Measurements from ENCODE around the gene SRSF2. TPM values are rescaled to one million over a fixed set of nuclear protein-coding genes. Genes with fewer than 3 reads are reported as not detected.
A peak's percentile ranks its signal among the peaks of the same experiment; 100 is the strongest.
"Not testable (repeated sequence)": the region's sequence is repeated elsewhere in the genome, so short reads cannot be mapped to it uniquely, and the experiment has no call there.

The SRSF2 gene
- polyA plus RNA-seq, 4 donors = 113 to 233 (median 157) TPM

GRCh38 chr17:76736349-76737081 lies 616 bp downstream of the SRSF2 start:
- Histone ChIP-seq H3K4me3 (ENCODE audit: low read depth in 1 of 3, low read length in 3 of 3) (peak overlapping the region; percentile 91 to 98 (median 96)), H3K4me1 (ENCODE audit: control insufficient read depth in 3 of 3, insufficient read depth in 2 of 3, low read depth in 1 of 3, low read length in 2 of 3) (peaks cover 0 to 17% (median 7%) of the 10 kb centered on the region in 3 donors), H3K9me3 (ENCODE audit: control insufficient read depth in 2 of 2, insufficient read depth in 1 of 2, low read depth in 1 of 2, low read length in 1 of 2) (no peaks in the 10 kb centered on the region), H3K27ac (ENCODE audit: low read depth in 1 of 3, low read length in 2 of 3) (peak overlapping the region; percentile 98 to 100 (median 99)), H3K27me3 (ENCODE audit: control insufficient read depth in 3 of 3, insufficient read depth in 3 of 3, low read length in 3 of 3) (no peaks in the 10 kb centered on the region), H3K36me3 (ENCODE audit: control insufficient read depth in 3 of 3, insufficient read depth in 2 of 3, low read depth in 1 of 3, low read length in 3 of 3) (peaks cover 11 to 20% (median 12%) of the 10 kb centered on the region in 3 donors)
- FAIRE-seq (no peak), DNase-seq (peak; percentile 75 to 91)
- 0 to 1% (median 0%) methylated on average over 97 to 117 of the region's 117 CpGs for WGBS, 3 donors

- Histone ChIP-seq H3K27ac (ENCODE audit: low read depth in 1 of 3, low read length in 2 of 3) (peak overlapping the region; percentile 98 to 100 (median 99)), H3K27me3 (ENCODE audit: control insufficient read depth in 3 of 3, insufficient read depth in 3 of 3, low read length in 3 of 3) (no peaks in the 10 kb centered on the region), H3K36me3 (ENCODE audit: control insufficient read depth in 3 of 3, insufficient read depth in 2 of 3, low read depth in 1 of 3, low read length in 3 of 3) (peaks cover 9 to 18% (median 9%) of the 10 kb centered on the region in 3 donors), H3K4me3 (ENCODE audit: low read depth in 1 of 3, low read length in 3 of 3) (peak overlapping the region; percentile 91 to 98 (median 96)), H3K9me3 (ENCODE audit: control insufficient read depth in 2 of 2, insufficient read depth in 1 of 2, low read depth in 1 of 2, low read length in 1 of 2) (no peaks in the 10 kb centered on the region), H3K4me1 (ENCODE audit: control insufficient read depth in 3 of 3, insufficient read depth in 2 of 3, low read depth in 1 of 3, low read length in 2 of 3) (peaks cover 0 to 17% (median 7%) of the 10 kb centered on the region in 3 donors)
- FAIRE-seq (no peak), DNase-seq (peak; percentile 9 to 24)
- 0 to 2% (median 0%) methylated on average over 20 of the region's 20 CpGs for WGBS, 3 donors
These were observed 1.4 kb downstream of the SRSF2 start for GRCh38 chr17:76735586-76736348.

GRCh38 chr17:76735006-76735405 lies 2.1 kb downstream of the SRSF2 start:
- H3K4me1 ChIP-seq (ENCODE audit: control insufficient read depth in 3 of 3, insufficient read depth in 2 of 3, low read depth in 1 of 3, low read length in 2 of 3) = peaks cover 0 to 14% (median 7%) of the 10 kb centered on the region in 3 donors
- peak overlapping the region in 2 of 3 donors; percentile 16 to 91 for H3K4me3 ChIP-seq (ENCODE audit: low read depth in 1 of 3, low read length in 3 of 3)
- H3K27ac ChIP-seq (ENCODE audit: low read depth in 1 of 3, low read length in 2 of 3) = peak overlapping the region in 2 of 3 donors; percentile 59 to 99

GRCh38 chr17:76734080-76734840 lies 2.9 kb downstream of the SRSF2 start:
- FAIRE-seq (no peak), DNase-seq (peak; percentile 38)
- Histone ChIP-seq H3K9me3 (ENCODE audit: control insufficient read depth in 2 of 2, insufficient read depth in 1 of 2, low read depth in 1 of 2, low read length in 1 of 2) (no peaks in the 10 kb centered on the region), H3K4me3 (ENCODE audit: low read depth in 1 of 3, low read length in 3 of 3) (peak overlapping the region in 2 of 3 donors; percentile 16 to 91), H3K36me3 (ENCODE audit: control insufficient read depth in 3 of 3, insufficient read depth in 2 of 3, low read depth in 1 of 3, low read length in 3 of 3) (peaks cover 9 to 29% (median 12%) of the 10 kb centered on the region in 3 donors), H3K27ac (ENCODE audit: low read depth in 1 of 3, low read length in 2 of 3) (peak overlapping the region in 1 of 3 donors; percentile 99), H3K4me1 (ENCODE audit: control insufficient read depth in 3 of 3, insufficient read depth in 2 of 3, low read depth in 1 of 3, low read length in 2 of 3) (peaks cover 0 to 13% (median 5%) of the 10 kb centered on the region in 3 donors), H3K27me3 (ENCODE audit: control insufficient read depth in 3 of 3, insufficient read depth in 3 of 3, low read length in 3 of 3) (no peaks in the 10 kb centered on the region)
- 7 to 14% (median 7%) methylated on average over 8 of the region's 8 CpGs for WGBS, 3 donors

More at GRCh38 chr17:76735006-76735405, 2.1 kb downstream of the SRSF2 start:
- peaks cover 9 to 24% (median 12%) of the 10 kb centered on the region in 3 donors for H3K36me3 ChIP-seq (ENCODE audit: control insufficient read depth in 3 of 3, insufficient read depth in 2 of 3, low read depth in 1 of 3, low read length in 3 of 3)
- no peaks in the 10 kb centered on the region for H3K9me3 ChIP-seq (ENCODE audit: control insufficient read depth in 2 of 2, insufficient read depth in 1 of 2, low read depth in 1 of 2, low read length in 1 of 2)
- WGBS, 3 donors = 1 to 6% (median 4%) methylated on average over 5 of the region's 5 CpGs
- DNase-seq = peak; percentile 58 to 69
- no peaks in the 10 kb centered on the region for H3K27me3 ChIP-seq (ENCODE audit: control insufficient read depth in 3 of 3, insufficient read depth in 3 of 3, low read length in 3 of 3)
- FAIRE-seq = no peak

GRCh38 chr17:76733618-76733957 lies 3.5 kb downstream of the SRSF2 start:
- FAIRE-seq = no peak
- H3K27me3 ChIP-seq (ENCODE audit: control insufficient read depth in 3 of 3, insufficient read depth in 3 of 3, low read length in 3 of 3) = no peaks in the 10 kb centered on the region
- peaks cover 0 to 6% (median 5%) of the 10 kb centered on the region in 3 donors for H3K4me1 ChIP-seq (ENCODE audit: control insufficient read depth in 3 of 3, insufficient read depth in 2 of 3, low read depth in 1 of 3, low read length in 2 of 3)
- H3K4me3 ChIP-seq (ENCODE audit: low read depth in 1 of 3, low read length in 3 of 3) = peak overlapping the region in 1 of 3 donors; percentile 3
- peaks cover 9 to 29% (median 12%) of the 10 kb centered on the region in 3 donors for H3K36me3 ChIP-seq (ENCODE audit: control insufficient read depth in 3 of 3, insufficient read depth in 2 of 3, low read depth in 1 of 3, low read length in 3 of 3)
- H3K27ac ChIP-seq (ENCODE audit: low read depth in 1 of 3, low read length in 2 of 3) = no peak overlapping the region
- 41 to 63% (median 53%) methylated on average over 1 of the region's 1 CpG for WGBS, 3 donors
- no peaks in the 10 kb centered on the region for H3K9me3 ChIP-seq (ENCODE audit: control insufficient read depth in 2 of 2, insufficient read depth in 1 of 2, low read depth in 1 of 2, low read length in 1 of 2)
- DNase-seq = no peak

GRCh38 chr17:76732734-76733617 lies 4.2 kb downstream of the SRSF2 start:
- no peak overlapping the region for H3K4me3 ChIP-seq (ENCODE audit: low read depth in 1 of 3, low read length in 3 of 3)
- peaks cover 9 to 29% (median 12%) of the 10 kb centered on the region in 3 donors for H3K36me3 ChIP-seq (ENCODE audit: control insufficient read depth in 3 of 3, insufficient read depth in 2 of 3, low read depth in 1 of 3, low read length in 3 of 3)
- no peaks in the 10 kb centered on the region for H3K9me3 ChIP-seq (ENCODE audit: control insufficient read depth in 2 of 2, insufficient read depth in 1 of 2, low read depth in 1 of 2, low read length in 1 of 2)
- FAIRE-seq (no peak), DNase-seq (no peak)
- no peaks in the 10 kb centered on the region for H3K27me3 ChIP-seq (ENCODE audit: control insufficient read depth in 3 of 3, insufficient read depth in 3 of 3, low read length in 3 of 3)
- H3K27ac ChIP-seq (ENCODE audit: low read depth in 1 of 3, low read length in 2 of 3) = no peak overlapping the region
- peaks cover 0 to 5% (median 4%) of the 10 kb centered on the region in 3 donors for H3K4me1 ChIP-seq (ENCODE audit: control insufficient read depth in 3 of 3, insufficient read depth in 2 of 3, low read depth in 1 of 3, low read length in 2 of 3)
- 58 to 62% (median 60%) methylated on average over 3 of the region's 3 CpGs for WGBS, 3 donors

- not testable (repeated sequence) for H3K27me3 ChIP-seq (ENCODE audit: control insufficient read depth in 3 of 3, insufficient read depth in 3 of 3, low read length in 3 of 3); DNase-seq; H3K9me3 ChIP-seq (ENCODE audit: control insufficient read depth in 2 of 2, insufficient read depth in 1 of 2, low read depth in 1 of 2, low read length in 1 of 2); FAIRE-seq; H3K4me3 ChIP-seq (ENCODE audit: low read depth in 1 of 3, low read length in 3 of 3); H3K27ac ChIP-seq (ENCODE audit: low read depth in 1 of 3, low read length in 2 of 3)
- Histone ChIP-seq H3K4me1 (ENCODE audit: control insufficient read depth in 3 of 3, insufficient read depth in 2 of 3, low read depth in 1 of 3, low read length in 2 of 3) (peaks cover 0 to 11% (median 5%) of the 10 kb centered on the region in 3 donors), H3K36me3 (ENCODE audit: control insufficient read depth in 3 of 3, insufficient read depth in 2 of 3, low read depth in 1 of 3, low read length in 3 of 3) (peaks cover 9 to 29% (median 12%) of the 10 kb centered on the region in 3 donors)
- WGBS, 3 donors = 76 to 83% (median 77%) methylated on average over 13 of the region's 13 CpGs
These were observed 5.1 kb downstream of the SRSF2 start for GRCh38 chr17:76731800-76732733.
